TTC549 (cell line): ENCODE data around the gene RCAN3.

Source experiments
- FAIRE-seq: peaks from 2 replicates; lab custom pipeline; 2012; peaks lifted over from hg19 to GRCh38; lab: Jason Lieb, UNC

The RCAN3 gene

GRCh38 chr1:24551290-24551959 lies 48.8 kb downstream of the RCAN3 start:
- no peak for FAIRE-seq

- FAIRE-seq = no peak
These were observed 49.4 kb downstream of the RCAN3 start for GRCh38 chr1:24551960-24552571.

- no peak for FAIRE-seq
These were observed 51.3 kb downstream of the RCAN3 start for GRCh38 chr1:24553931-24554330.

- no peak for FAIRE-seq
These were observed 52.1 kb downstream of the RCAN3 start for GRCh38 chr1:24554714-24555113.

- no peak for FAIRE-seq
These were observed 53.2 kb downstream of the RCAN3 start, which contains the start of gene NCMAP for GRCh38 chr1:24555591-24556413. TSS of gene NCMAP (plus strand) at chr1:24556087. CDS start at chr1:24595431, 39,344 bp downstream.

- no peak for FAIRE-seq
These were observed 53.8 kb downstream of the RCAN3 start for GRCh38 chr1:24556414-24556795.

- FAIRE-seq = no peak
These were observed 54.6 kb downstream of the RCAN3 start for GRCh38 chr1:24557220-24557619.

- FAIRE-seq = no peak
These were observed 55.1 kb downstream of the RCAN3 start for GRCh38 chr1:24557711-24558131.

- FAIRE-seq = no peak
These were observed 55.8 kb downstream of the RCAN3 start for GRCh38 chr1:24558455-24558854.

GRCh38 chr1:24558902-24559791 lies 56.5 kb downstream of the RCAN3 start:
- FAIRE-seq = no peak

- FAIRE-seq = no peak
These were observed 57.7 kb downstream of the RCAN3 start for GRCh38 chr1:24560361-24560760.

GRCh38 chr1:24562625-24563024 lies 60.0 kb downstream of the RCAN3 start:
- FAIRE-seq = no peak

- no peak for FAIRE-seq
These were observed 62.1 kb downstream of the RCAN3 start for GRCh38 chr1:24564695-24565094.

GRCh38 chr1:24566236-24566867 lies 63.7 kb downstream of the RCAN3 start:
- FAIRE-seq = no peak

GRCh38 chr1:24567792-24568388 lies 65.3 kb downstream of the RCAN3 start:
- FAIRE-seq = no peak

- no peak for FAIRE-seq
These were observed 65.8 kb downstream of the RCAN3 start for GRCh38 chr1:24568475-24568874.

GRCh38 chr1:24570265-24571125 lies 67.9 kb downstream of the RCAN3 start:
- FAIRE-seq = no peak

GRCh38 chr1:24572301-24572700 lies 69.7 kb downstream of the RCAN3 start:
- no peak for FAIRE-seq

GRCh38 chr1:24575905-24576587 lies 73.4 kb downstream of the RCAN3 start:
- no peak for FAIRE-seq

- no peak for FAIRE-seq
These were observed 76.2 kb downstream of the RCAN3 start for GRCh38 chr1:24578846-24579245.
